GM12892 (cell line): ENCODE results near the gene CTSW.

ENCODE experiments used
- POLR2A ChIP-seq: IDR thresholded peaks from 2 replicates; pipeline ENCODE4 v1.6.1; 2011; ENCODE audit warnings: low read depth, low read length, control low read depth
- POLR2AphosphoS5 ChIP-seq: IDR thresholded peaks from 2 replicates; pipeline ENCODE4 v1.6.1; 2011; ENCODE audit warnings: low read depth, low read length, control low read depth

- TF ChIP-seq POLR2A, result no peak; the same call in 1 of the 2 replicates
- no peak; the same call in 1 of the 2 replicates for TF ChIP-seq POLR2AphosphoS5
These were observed 24.5 kb upstream of the CTSW start for GRCh38 chr11:65854852-65855837.
